Measurements from ENCODE around the gene MMP25. TPM values are rescaled to one million over a fixed set of nuclear protein-coding genes. Genes with fewer than 3 reads are reported as not detected.

Gene MMP25
- total and polyA plus RNA-seq, 9 of the 15 experiments (the other 6 are each of a cell fraction or from before 2014, with no cell fraction given) = 0.03 to 0.04 TPM; not detected in 7

DNA sequence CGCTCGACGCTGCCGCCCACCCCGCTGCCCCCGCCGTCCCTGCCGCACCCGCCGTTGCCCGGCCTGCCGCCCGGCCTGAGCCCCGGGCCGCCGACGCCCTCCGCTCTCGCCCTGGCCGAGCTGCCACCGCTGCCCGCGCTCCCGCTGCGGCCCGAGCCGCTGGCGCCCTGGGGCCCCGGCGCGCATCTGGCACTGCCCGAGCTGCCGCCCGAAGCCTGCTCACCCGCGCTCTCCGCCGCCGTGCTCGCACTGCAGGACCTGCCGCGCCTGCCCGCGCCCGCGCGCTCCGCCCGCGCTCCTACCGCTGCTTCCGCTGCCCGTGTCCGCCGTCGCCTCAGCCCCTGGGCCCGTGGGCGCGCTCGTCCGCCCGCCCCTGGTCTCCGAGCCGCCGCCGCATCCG lies 42.0 kb upstream of the MMP25 start (continued):
- TF ChIP-seq PHF8 (IDR thresholded peaks at IDR 0.05; ENCODE audit: borderline replicate concordance, low read length) (peak; percentile 22; the same call in 1 of the 2 replicates), NR2C2 (CRISPR knock-in tag; IDR thresholded peaks at IDR 0.05) (no peak), NR2C2 (tag; IDR thresholded peaks at IDR 0.05) (peak; percentile 57; the same call in 1 of the 2 replicates), NCOR1 (IDR thresholded peaks at IDR 0.05) (no peak), RBBP5 (IDR thresholded peaks at IDR 0.05; ENCODE audit: borderline replicate concordance, insufficient read depth, low read length, poor library complexity, severe bottlenecking) (peak; percentile 34), ZNF282 (CRISPR knock-in tag; IDR thresholded peaks at IDR 0.05) (no peak), POLR2H (tag; IDR thresholded peaks at IDR 0.05; ENCODE audit: low read depth) (no peak), NR1H2 (CRISPR knock-in tag; IDR thresholded peaks at IDR 0.05) (no peak), CBX1 (IDR thresholded peaks at IDR 0.05; ENCODE audit: low read depth) (no peak), ZNF717 (CRISPR knock-in tag; IDR thresholded peaks at IDR 0.05) (no peak), SETDB1 (IDR thresholded peaks at IDR 0.05; ENCODE audit: low read length) (no peak), KAT8 (IDR thresholded peaks at IDR 0.05; ENCODE audit: low read depth) (no peak), STAG1 (CRISPR knock-in tag; IDR thresholded peaks at IDR 0.05; ENCODE audit: borderline replicate concordance) (no peak), SNRNP70 (optimal IDR thresholded peaks at IDR 0.05; ENCODE audit: low read depth, low read length) (no peak), TSC22D4 (tag; IDR thresholded peaks at IDR 0.05) (no peak), CHD1 (IDR thresholded peaks at IDR 0.05; ENCODE audit: low read length) (no peak)
- TF ChIP-seq, protein P1, sequence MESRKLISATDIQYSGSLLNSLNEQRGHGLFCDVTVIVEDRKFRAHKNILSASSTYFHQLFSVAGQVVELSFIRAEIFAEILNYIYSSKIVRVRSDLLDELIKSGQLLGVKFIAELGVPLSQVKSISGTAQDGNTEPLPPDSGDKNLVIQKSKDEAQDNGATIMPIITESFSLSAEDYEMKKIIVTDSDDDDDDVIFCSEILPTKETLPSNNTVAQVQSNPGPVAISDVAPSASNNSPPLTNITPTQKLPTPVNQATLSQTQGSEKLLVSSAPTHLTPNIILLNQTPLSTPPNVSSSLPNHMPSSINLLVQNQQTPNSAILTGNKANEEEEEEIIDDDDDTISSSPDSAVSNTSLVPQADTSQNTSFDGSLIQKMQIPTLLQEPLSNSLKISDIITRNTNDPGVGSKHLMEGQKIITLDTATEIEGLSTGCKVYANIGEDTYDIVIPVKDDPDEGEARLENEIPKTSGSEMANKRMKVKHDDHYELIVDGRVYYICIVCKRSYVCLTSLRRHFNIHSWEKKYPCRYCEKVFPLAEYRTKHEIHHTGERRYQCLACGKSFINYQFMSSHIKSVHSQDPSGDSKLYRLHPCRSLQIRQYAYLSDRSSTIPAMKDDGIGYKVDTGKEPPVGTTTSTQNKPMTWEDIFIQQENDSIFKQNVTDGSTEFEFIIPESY (CRISPR knock-in tag; IDR thresholded peaks at IDR 0.05) = no peak
- TF ChIP-seq, protein P2, sequence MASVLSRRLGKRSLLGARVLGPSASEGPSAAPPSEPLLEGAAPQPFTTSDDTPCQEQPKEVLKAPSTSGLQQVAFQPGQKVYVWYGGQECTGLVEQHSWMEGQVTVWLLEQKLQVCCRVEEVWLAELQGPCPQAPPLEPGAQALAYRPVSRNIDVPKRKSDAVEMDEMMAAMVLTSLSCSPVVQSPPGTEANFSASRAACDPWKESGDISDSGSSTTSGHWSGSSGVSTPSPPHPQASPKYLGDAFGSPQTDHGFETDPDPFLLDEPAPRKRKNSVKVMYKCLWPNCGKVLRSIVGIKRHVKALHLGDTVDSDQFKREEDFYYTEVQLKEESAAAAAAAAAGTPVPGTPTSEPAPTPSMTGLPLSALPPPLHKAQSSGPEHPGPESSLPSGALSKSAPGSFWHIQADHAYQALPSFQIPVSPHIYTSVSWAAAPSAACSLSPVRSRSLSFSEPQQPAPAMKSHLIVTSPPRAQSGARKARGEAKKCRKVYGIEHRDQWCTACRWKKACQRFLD (CRISPR knock-in tag; IDR thresholded peaks at IDR 0.05) = no peak
- TF ChIP-seq, protein P3, sequence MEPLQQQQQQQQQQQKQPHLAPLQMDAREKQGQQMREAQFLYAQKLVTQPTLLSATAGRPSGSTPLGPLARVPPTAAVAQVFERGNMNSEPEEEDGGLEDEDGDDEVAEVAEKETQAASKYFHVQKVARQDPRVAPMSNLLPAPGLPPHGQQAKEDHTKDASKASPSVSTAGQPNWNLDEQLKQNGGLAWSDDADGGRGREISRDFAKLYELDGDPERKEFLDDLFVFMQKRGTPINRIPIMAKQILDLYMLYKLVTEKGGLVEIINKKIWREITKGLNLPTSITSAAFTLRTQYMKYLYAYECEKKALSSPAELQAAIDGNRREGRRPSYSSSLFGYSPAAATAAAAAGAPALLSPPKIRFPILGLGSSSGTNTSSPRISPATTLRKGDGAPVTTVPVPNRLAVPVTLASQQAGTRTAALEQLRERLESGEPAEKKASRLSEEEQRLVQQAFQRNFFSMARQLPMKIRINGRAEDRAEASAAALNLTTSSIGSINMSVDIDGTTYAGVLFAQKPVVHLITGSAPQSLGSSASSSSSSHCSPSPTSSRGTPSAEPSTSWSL (CRISPR knock-in tag; IDR thresholded peaks at IDR 0.05; ENCODE audit: borderline replicate concordance) = no peak
- TF ChIP-seq, protein P4, sequence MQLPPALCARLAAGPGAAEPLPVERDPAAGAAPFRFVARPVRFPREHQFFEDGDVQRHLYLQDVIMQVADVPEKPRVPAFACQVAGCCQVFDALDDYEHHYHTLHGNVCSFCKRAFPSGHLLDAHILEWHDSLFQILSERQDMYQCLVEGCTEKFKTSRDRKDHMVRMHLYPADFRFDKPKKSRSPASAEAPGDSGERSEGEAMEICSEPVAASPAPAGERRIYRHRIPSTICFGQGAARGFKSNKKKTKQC (CRISPR knock-in tag; IDR thresholded peaks at IDR 0.05) = no peak

Data from K562 (cell line).